Upper lobe of left lung (tissue), 6 donors: ENCODE measurements around the gene MICAL2. TPM values are rescaled to one million over a fixed set of nuclear protein-coding genes. Genes with fewer than 3 reads are reported as not detected.

Source experiments
- ATAC-seq, 2 donors: fragments of 200-7000 bp; cut with Tn5 transposase; one replicate each; pipeline ENCODE4 v1.9.1; 2022; ENCODE audit warnings: mild to moderate bottlenecking in 2 of 2, moderate library complexity in 2 of 2; ENCODE audit not compliant: low FRiP score in 2 of 2
- DNase-seq, 2 donors: peaks; one replicate each; pipeline ENCODE4 v3.0.0-alpha.2; 2019 to 2020
- H3K27ac ChIP-seq, 4 donors: fragments of 200-600 bp; sonication (generic); one replicate each; pipeline ENCODE4 v1.5.1; 2016 to 2019
- H3K27me3 ChIP-seq, 4 donors: fragments of 200-600 bp; sonication (generic); one replicate each; pipeline ENCODE4 v1.5.1; 2017 to 2019
- H3K36me3 ChIP-seq, 4 donors: fragments of 200-600 bp; sonication (generic); one replicate each; pipeline ENCODE4 v1.5.1; 2016 to 2019
- H3K4me1 ChIP-seq, 4 donors: fragments of 200-600 bp; sonication (generic); one replicate each; pipeline ENCODE4 v1.5.1; 2018 to 2019
- H3K4me3 ChIP-seq, 4 donors: fragments of 200-600 bp; sonication (generic); one replicate each; pipeline ENCODE4 v1.5.1; 2017 to 2019; ENCODE audit warnings: mild to moderate bottlenecking in 2 of 4, moderate library complexity in 1 of 4
- H3K9me3 ChIP-seq, 4 donors: fragments of 200-600 bp; sonication (generic); one replicate each; pipeline ENCODE4 v1.5.1; 2018 to 2019
- CTCF ChIP-seq, 6 experiments: fragments of 450-650 bp in 4 of 6; fragments of 200-600 bp in 2 of 6; sonication (generic) in 2 of 6; IDR thresholded peaks; one replicate each; pipeline ENCODE4 v1.5.1; 2016 to 2019; ENCODE audit warnings: antibody characterized with exemption in 6 of 6
- EP300 ChIP-seq, 4 donors: sonication (generic); formaldehyde crosslinking; IDR thresholded peaks; one replicate each; pipeline ENCODE4 v1.5.1; 2017; ENCODE audit warnings: antibody characterized with exemption in 4 of 4, control low read depth in 2 of 4
- POLR2A ChIP-seq, 4 donors: fragments of 450-650 bp; IDR thresholded peaks; one replicate each; pipeline ENCODE4 v1.5.1; 2016 to 2017; ENCODE audit warnings: antibody characterized with exemption in 4 of 4, mild to moderate bottlenecking in 2 of 4
- POLR2AphosphoS5 ChIP-seq, 2 donors: sonication (generic); formaldehyde crosslinking; IDR thresholded peaks; one replicate each; pipeline ENCODE4 v1.5.1; 2017; ENCODE audit warnings: antibody characterized with exemption in 2 of 2
- WGBS, 2 donors: methylation state at CpG; one replicate each; pipeline ENCODE4 v1.1.5; 2017 to 2018; 5-methylcytosine and 5-hydroxymethylcytosine counted together
- total RNA-seq, 6 donors: library from RNA; depleted of rRNA in 4 of 6; stranded (reverse); fragments of >200 nt in 4 of 6; gene quantifications; one replicate each; pipeline versions ENCODE4 v1.1.0 to v1.2.1, GENCODE V29; 2016 to 2021
- donor health status: DM: no; HTN: no; CAD: no; lungs with moderate emphysema.
- donor health status: DM: no; HTN: yes; CAD: no; lungs with severe emphysema.

The MICAL2 gene
- total RNA-seq, 6 donors from 2014 or later, result 138 to 327 (median 175) TPM

DNA sequence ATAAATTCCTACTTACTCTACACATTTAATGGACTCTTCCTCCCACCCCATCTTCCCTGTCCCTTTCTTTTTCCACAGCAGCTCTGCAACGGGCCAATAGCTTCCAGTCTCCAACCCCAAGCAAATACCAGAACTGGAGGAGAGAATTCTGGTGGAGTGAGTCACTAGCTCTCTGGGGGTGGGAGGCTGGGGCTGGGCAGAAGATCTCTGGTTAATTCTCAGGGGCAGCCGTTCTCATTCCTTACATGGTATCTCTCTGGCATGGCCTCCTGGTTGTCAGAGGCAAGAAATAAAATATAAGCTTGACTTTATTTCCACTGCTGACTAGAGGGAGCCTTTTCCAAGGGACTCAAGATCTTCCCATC lies 176.6 kb downstream of the MICAL2 start:
- TF ChIP-seq CTCF (IDR thresholded peaks at IDR 0.05), result no peak
- TF ChIP-seq POLR2AphosphoS5 (IDR thresholded peaks at IDR 0.05), result no peak
- TF ChIP-seq POLR2A (IDR thresholded peaks at IDR 0.05), result no peak
- H3K27ac ChIP-seq, result peak overlapping the region in 1 of 4 donors; percentile 42
- ATAC-seq (peak; percentile 47 to 79), DNase-seq (no peak)
- no peaks in the 10 kb centered on the region for H3K36me3 ChIP-seq
- no peak overlapping the region for H3K4me3 ChIP-seq
- H3K9me3 ChIP-seq, result no peaks in the 10 kb centered on the region
- no peaks in the 10 kb centered on the region for H3K27me3 ChIP-seq
- H3K4me1 ChIP-seq, result peaks cover 0 to under 1% (median 0%) of the 10 kb centered on the region in 4 donors
- WGBS, 2 donors, result 24 to 25% methylated on average over 2 of the region's 2 CpGs

GRCh38 chr11:12287374-12288211 lies 177.2 kb downstream of the MICAL2 start:
- H3K36me3 ChIP-seq, result no peaks in the 10 kb centered on the region
- WGBS, 2 donors, result 77 to 81% methylated on average over 7 to 13 of the region's 13 CpGs
- H3K4me1 ChIP-seq, result no peaks in the 10 kb centered on the region
- peak; percentile 62 to 81 for ATAC-seq
- no peak overlapping the region for H3K4me3 ChIP-seq
- DNase-seq, result peak in 1 of 2 donors; percentile 58
- TF ChIP-seq CTCF (IDR thresholded peaks at IDR 0.05) (no peak), EP300 (IDR thresholded peaks at IDR 0.05) (no peak), POLR2AphosphoS5 (IDR thresholded peaks at IDR 0.05) (no peak), POLR2A (IDR thresholded peaks at IDR 0.05) (no peak)
- H3K27ac ChIP-seq, result peak overlapping the region in 3 of 4 donors; percentile 2 to 53 (median 42)
- H3K9me3 ChIP-seq, result no peaks in the 10 kb centered on the region
- H3K27me3 ChIP-seq, result no peaks in the 10 kb centered on the region

- Histone ChIP-seq H3K27ac (peak overlapping the region in 3 of 4 donors; percentile 2 to 53 (median 42)), H3K36me3 (peaks cover 0 to under 1% (median 0%) of the 10 kb centered on the region in 4 donors), H3K9me3 (no peaks in the 10 kb centered on the region), H3K27me3 (no peaks in the 10 kb centered on the region), H3K4me3 (no peak overlapping the region), H3K4me1 (no peaks in the 10 kb centered on the region)
- 52 to 59% methylated on average over 10 to 11 of the region's 12 CpGs for WGBS, 2 donors
- ATAC-seq (peak; percentile 64 to 71), DNase-seq (peak in 1 of 2 donors; percentile 50)
- TF ChIP-seq POLR2A (IDR thresholded peaks at IDR 0.05) (no peak), CTCF (IDR thresholded peaks at IDR 0.05) (peak; percentile 34 to 74 (median 60)), POLR2AphosphoS5 (IDR thresholded peaks at IDR 0.05) (no peak), EP300 (IDR thresholded peaks at IDR 0.05) (no peak)
These were observed 178.0 kb downstream of the MICAL2 start for GRCh38 chr11:12288212-12288930.

GRCh38 chr11:12288931-12289666 lies 178.7 kb downstream of the MICAL2 start:
- no peaks in the 10 kb centered on the region for H3K4me1 ChIP-seq
- no peaks in the 10 kb centered on the region for H3K9me3 ChIP-seq
- WGBS, 2 donors, result 95 to 96% methylated on average over 9 to 14 of the region's 14 CpGs
- H3K36me3 ChIP-seq, result peaks cover 0 to 8% (median 0%) of the 10 kb centered on the region in 4 donors
- H3K4me3 ChIP-seq, result no peak overlapping the region
- TF ChIP-seq POLR2A (IDR thresholded peaks at IDR 0.05), result no peak
- TF ChIP-seq POLR2AphosphoS5 (IDR thresholded peaks at IDR 0.05), result no peak
- peak in 1 of 6 experiments; percentile 0 for TF ChIP-seq CTCF (IDR thresholded peaks at IDR 0.05)
- no peak for ATAC-seq
- H3K27me3 ChIP-seq, result no peaks in the 10 kb centered on the region
- no peak overlapping the region for H3K27ac ChIP-seq
- DNase-seq, result peak in 1 of 2 donors; percentile 40
